ENCODE results near the gene C1D. TPM values are rescaled to one million over a fixed set of nuclear protein-coding genes. Genes with fewer than 3 reads are reported as not detected.

C1D gene
- total RNA-seq, 1 donor from 2014 or later, result 66.6 TPM

DNA sequence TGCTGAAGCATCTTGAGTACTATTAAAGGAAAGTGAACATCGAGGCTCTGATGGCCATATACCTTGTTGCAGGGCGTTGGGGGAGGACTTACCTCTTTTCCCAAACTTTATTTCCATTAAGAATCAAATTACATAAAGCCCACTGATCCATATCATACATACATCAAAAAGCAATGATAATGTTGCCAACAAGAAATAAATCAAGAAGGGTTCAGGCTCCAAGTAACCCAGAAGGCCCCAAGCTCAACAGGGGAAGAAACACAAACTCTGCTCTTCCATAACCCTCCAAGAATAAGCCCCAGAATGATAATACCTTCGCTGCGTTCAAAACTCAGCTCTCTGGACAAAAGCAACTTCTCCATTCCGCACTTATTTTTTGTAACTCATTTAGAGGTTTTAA is 32.3 kb downstream of the C1D start:
- Histone ChIP-seq H3K27ac (no peak overlapping the region), H4K20me1 (ENCODE audit: low read depth) (no peaks in the 10 kb centered on the region), H3K79me2 (ENCODE audit: low read depth) (no peaks in the 10 kb centered on the region), H3K27me3 (no peaks in the 10 kb centered on the region), H3K9me3 (ENCODE audit: low read depth) (no peaks in the 10 kb centered on the region), H3K4me2 (no peak overlapping the region), H3K9ac (no peak overlapping the region), H2AFZ (replicated peaks) (no peak overlapping the region), H3K4me1 (no peaks in the 10 kb centered on the region), H3K36me3 (no peaks in the 10 kb centered on the region), H3K4me3 (no peak overlapping the region), H3F3A (ENCODE audit: low read depth) (no peaks in the 10 kb centered on the region)
- TF ChIP-seq EZH2phosphoT487 (IDR thresholded peaks at IDR 0.05) (no peak), EZH2 (IDR thresholded peaks at IDR 0.05) (no peak)
- TF ChIP-seq, protein P1, sequence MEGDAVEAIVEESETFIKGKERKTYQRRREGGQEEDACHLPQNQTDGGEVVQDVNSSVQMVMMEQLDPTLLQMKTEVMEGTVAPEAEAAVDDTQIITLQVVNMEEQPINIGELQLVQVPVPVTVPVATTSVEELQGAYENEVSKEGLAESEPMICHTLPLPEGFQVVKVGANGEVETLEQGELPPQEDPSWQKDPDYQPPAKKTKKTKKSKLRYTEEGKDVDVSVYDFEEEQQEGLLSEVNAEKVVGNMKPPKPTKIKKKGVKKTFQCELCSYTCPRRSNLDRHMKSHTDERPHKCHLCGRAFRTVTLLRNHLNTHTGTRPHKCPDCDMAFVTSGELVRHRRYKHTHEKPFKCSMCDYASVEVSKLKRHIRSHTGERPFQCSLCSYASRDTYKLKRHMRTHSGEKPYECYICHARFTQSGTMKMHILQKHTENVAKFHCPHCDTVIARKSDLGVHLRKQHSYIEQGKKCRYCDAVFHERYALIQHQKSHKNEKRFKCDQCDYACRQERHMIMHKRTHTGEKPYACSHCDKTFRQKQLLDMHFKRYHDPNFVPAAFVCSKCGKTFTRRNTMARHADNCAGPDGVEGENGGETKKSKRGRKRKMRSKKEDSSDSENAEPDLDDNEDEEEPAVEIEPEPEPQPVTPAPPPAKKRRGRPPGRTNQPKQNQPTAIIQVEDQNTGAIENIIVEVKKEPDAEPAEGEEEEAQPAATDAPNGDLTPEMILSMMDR (IDR thresholded peaks at IDR 0.05), result no peak
- no peaks in the 10 kb centered on the region for H3K4me1 Mint-ChIP-seq
- no peak overlapping the region for H3K4me3 Mint-ChIP-seq
- H3K9me3 Mint-ChIP-seq, result no peaks in the 10 kb centered on the region
- H3K27me3 Mint-ChIP-seq (ENCODE audit: insufficient read depth, low read depth), result no peaks in the 10 kb centered on the region
- H3K36me3 Mint-ChIP-seq, result no peaks in the 10 kb centered on the region
- DNase-seq (ENCODE audit: low spot score), result no peak
- peak overlapping the region; percentile 36 for H3K27ac Mint-ChIP-seq

DNA sequence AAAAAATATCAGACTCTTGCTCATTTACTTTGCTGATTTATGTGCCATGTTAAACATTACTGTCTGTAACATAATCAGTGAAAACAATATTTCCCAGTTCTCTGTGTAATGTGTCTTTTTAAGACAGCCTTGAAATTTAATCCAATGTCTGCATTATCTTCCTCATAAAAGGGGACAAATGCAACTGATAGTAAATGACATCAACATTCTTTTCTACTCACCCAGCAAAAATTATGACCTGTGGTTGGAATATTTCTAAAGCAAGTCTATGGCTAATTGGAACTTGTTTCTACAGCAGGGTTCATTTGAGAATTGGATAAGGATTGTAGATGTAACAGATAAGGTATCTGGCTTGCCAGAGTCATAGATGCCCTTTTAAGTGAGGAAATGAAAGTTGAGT is 34.8 kb downstream of the C1D start:
- no peak for DNase-seq (ENCODE audit: low spot score)
- Mint-ChIP-seq H3K27me3 (ENCODE audit: insufficient read depth, low read depth) (no peaks in the 10 kb centered on the region), H3K27ac (no peak overlapping the region), H3K9me3 (no peaks in the 10 kb centered on the region), H3K36me3 (no peaks in the 10 kb centered on the region), H3K4me1 (no peaks in the 10 kb centered on the region), H3K4me3 (no peak overlapping the region)
- Histone ChIP-seq H3K79me2 (ENCODE audit: low read depth) (no peaks in the 10 kb centered on the region), H3F3A (ENCODE audit: low read depth) (no peaks in the 10 kb centered on the region), H3K4me2 (no peak overlapping the region), H3K27me3 (no peaks in the 10 kb centered on the region), H3K9ac (no peak overlapping the region), H2AFZ (replicated peaks) (no peak overlapping the region), H3K9me3 (ENCODE audit: low read depth) (no peaks in the 10 kb centered on the region), H3K4me3 (no peak overlapping the region), H3K36me3 (no peaks in the 10 kb centered on the region), H3K4me1 (no peaks in the 10 kb centered on the region), H4K20me1 (ENCODE audit: low read depth) (no peaks in the 10 kb centered on the region), H3K27ac (no peak overlapping the region)
- TF ChIP-seq EZH2 (IDR thresholded peaks at IDR 0.05), result no peak
- no peak for TF ChIP-seq EZH2phosphoT487 (IDR thresholded peaks at IDR 0.05)
- TF ChIP-seq, protein P1 (IDR thresholded peaks at IDR 0.05), result no peak

DNA sequence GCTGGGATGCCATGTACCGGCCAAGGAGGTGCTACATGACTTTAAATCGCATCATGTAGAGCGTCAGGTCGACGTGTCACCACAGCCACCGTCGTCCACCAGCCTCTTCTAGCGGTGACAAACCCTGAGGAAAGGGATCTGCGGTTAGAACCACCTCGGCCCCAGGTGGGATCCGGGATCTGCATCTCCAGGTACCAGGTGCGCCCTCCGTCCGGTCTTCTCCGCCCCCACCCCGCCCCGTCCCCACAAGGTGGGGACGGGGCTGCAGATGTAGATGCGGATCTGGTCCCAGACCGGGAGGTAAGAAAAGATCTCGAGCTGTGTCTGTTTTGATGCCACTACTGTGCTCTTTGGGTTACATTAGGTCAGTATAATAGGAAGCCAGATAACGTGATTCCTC is 38.4 kb downstream of the C1D start:
- Histone ChIP-seq H3F3A (ENCODE audit: low read depth) (no peaks in the 10 kb centered on the region), H3K36me3 (no peaks in the 10 kb centered on the region), H3K4me2 (no peak overlapping the region), H2AFZ (replicated peaks) (no peak overlapping the region), H4K20me1 (ENCODE audit: low read depth) (no peaks in the 10 kb centered on the region), H3K27ac (no peak overlapping the region), H3K4me3 (no peak overlapping the region), H3K4me1 (no peaks in the 10 kb centered on the region), H3K9ac (no peak overlapping the region), H3K9me3 (ENCODE audit: low read depth) (no peaks in the 10 kb centered on the region), H3K79me2 (ENCODE audit: low read depth) (no peaks in the 10 kb centered on the region), H3K27me3 (no peaks in the 10 kb centered on the region)
- Mint-ChIP-seq H3K36me3 (no peaks in the 10 kb centered on the region), H3K4me1 (no peaks in the 10 kb centered on the region), H3K27me3 (ENCODE audit: insufficient read depth, low read depth) (no peaks in the 10 kb centered on the region), H3K9me3 (no peaks in the 10 kb centered on the region), H3K27ac (no peak overlapping the region), H3K4me3 (no peak overlapping the region)
- no peak for DNase-seq (ENCODE audit: low spot score)
- TF ChIP-seq, protein P1 (IDR thresholded peaks at IDR 0.05), result no peak
- no peak for TF ChIP-seq EZH2 (IDR thresholded peaks at IDR 0.05)
- TF ChIP-seq EZH2phosphoT487 (IDR thresholded peaks at IDR 0.05), result no peak

Data from neural progenitor cell (in vitro differentiated cells).